HEK293 (cell line): ENCODE results near the gene MGLL.

ENCODE experiments used
- CTCF ChIA-PET: fragments of 350-600 bp; formaldehyde crosslinking; extraction: SDS; loops from one replicate; lab custom pipeline; 2021; ENCODE audit warnings: antibody characterized with exemption; lab: Yijun Ruan, JAX
- POLR2A ChIA-PET: fragments of 300-600 bp; formaldehyde crosslinking; extraction: SDS; loops from one replicate; lab custom pipeline; 2020; ENCODE audit warnings: antibody characterized with exemption, inconsistent platforms; lab: Yijun Ruan, JAX
- H3K27ac ChIP-seq: fragments of 200-500 bp; sonication (Bioruptor generic); 2 replicates; pipeline ENCODE4 v1.5.1; 2014; ENCODE audit warnings: low read depth, low read length, control low read depth, inconsistent platforms; ENCODE audit errors: extremely low read depth
- H3K36me3 ChIP-seq, 2 experiments: fragments of 200-500 bp in 1 of 2; sonication (Bioruptor generic) in 1 of 2; 1 replicate in 1 of 2; 2 replicates in 1 of 2; pipeline ENCODE4 v1.5.1; 2014 to 2017; ENCODE audit warnings: inconsistent platforms in 2 of 2, low read length in 2 of 2; ENCODE audit not compliant: control insufficient read depth in 2 of 2, insufficient read depth in 1 of 2
- H3K4me1 ChIP-seq: fragments of 200-500 bp; sonication (Bioruptor generic); 2 replicates; pipeline ENCODE4 v1.5.1; 2014; ENCODE audit warnings: mild to moderate bottlenecking, low read length, inconsistent platforms; ENCODE audit not compliant: control insufficient read depth, insufficient read depth
- H3K4me3 ChIP-seq: 2 replicates; pipeline ENCODE4 v1.5.1; 2011; ENCODE audit warnings: low read depth, mild to moderate bottlenecking, control low read depth, low read length, moderate library complexity
- H3K9me3 ChIP-seq: fragments of 200-500 bp; sonication (Bioruptor generic); 2 replicates; pipeline ENCODE4 v1.5.1; 2014; ENCODE audit warnings: low read depth, low read length, inconsistent platforms; ENCODE audit not compliant: control insufficient read depth, insufficient read depth
- BCL6B ChIP-seq: fragments of 450-650 bp; formaldehyde crosslinking; IDR thresholded peaks from 2 replicates; pipeline ENCODE4 v1.5.1; 2017; ENCODE audit warnings: missing biosample characterization, missing genetic modification characterization
- GLIS1 ChIP-seq: fragments of 450-650 bp; formaldehyde crosslinking; IDR thresholded peaks from 2 replicates; pipeline ENCODE4 v1.5.1; 2016; ENCODE audit warnings: missing biosample characterization, missing genetic modification characterization
- HOXA7 ChIP-seq: sonication (generic); formaldehyde crosslinking; IDR thresholded peaks from 2 replicates; pipeline ENCODE4 v1.8.1; 2022; ENCODE audit warnings: missing genetic modification reagents, borderline replicate concordance
- OVOL3 ChIP-seq: fragments of 450-650 bp; formaldehyde crosslinking; IDR thresholded peaks from 2 replicates; pipeline ENCODE4 v1.5.1; 2016; ENCODE audit warnings: missing biosample characterization, missing genetic modification characterization
- SP7 ChIP-seq: fragments of 450-650 bp; formaldehyde crosslinking; IDR thresholded peaks from 2 replicates; pipeline ENCODE4 v1.5.1; 2016; ENCODE audit warnings: missing biosample characterization, missing genetic modification characterization
- ZBTB21 ChIP-seq: fragments of 450-650 bp; formaldehyde crosslinking; IDR thresholded peaks from 2 replicates; pipeline ENCODE4 v1.5.1; 2017; ENCODE audit warnings: missing biosample characterization, missing genetic modification characterization
- ZBTB8A ChIP-seq: fragments of 450-650 bp; formaldehyde crosslinking; IDR thresholded peaks from 2 replicates; pipeline ENCODE4 v1.5.1; 2016; ENCODE audit warnings: missing biosample characterization, missing genetic modification characterization
- ZFP69B ChIP-seq: fragments of 450-650 bp; formaldehyde crosslinking; IDR thresholded peaks from 2 replicates; pipeline ENCODE4 v1.5.1; 2016; ENCODE audit warnings: missing biosample characterization, missing genetic modification characterization
- ZIC2 ChIP-seq: fragments of 450-650 bp; formaldehyde crosslinking; IDR thresholded peaks from 2 replicates; pipeline ENCODE4 v1.5.1; 2016; ENCODE audit warnings: missing biosample characterization, missing genetic modification characterization
- ZNF202 ChIP-seq: fragments of 450-650 bp; formaldehyde crosslinking; IDR thresholded peaks from 2 replicates; pipeline ENCODE4 v1.5.1; 2016; ENCODE audit warnings: missing biosample characterization, missing genetic modification characterization, borderline replicate concordance
- ZNF24 ChIP-seq: fragments of 450-650 bp; formaldehyde crosslinking; IDR thresholded peaks from 2 replicates; pipeline ENCODE4 v1.5.1; 2016; ENCODE audit warnings: missing biosample characterization, missing genetic modification characterization
- ZNF324 ChIP-seq: fragments of 450-650 bp; formaldehyde crosslinking; IDR thresholded peaks from 2 replicates; pipeline ENCODE4 v1.5.1; 2016; ENCODE audit warnings: missing biosample characterization, missing genetic modification characterization
- ZNF416 ChIP-seq: fragments of 450-650 bp; formaldehyde crosslinking; IDR thresholded peaks from 2 replicates; pipeline ENCODE4 v1.5.1; 2016; ENCODE audit warnings: missing biosample characterization, missing genetic modification characterization
- ZNF558 ChIP-seq: fragments of 450-650 bp; formaldehyde crosslinking; IDR thresholded peaks from 2 replicates; pipeline ENCODE4 v1.5.1; 2016; ENCODE audit warnings: missing biosample characterization, missing genetic modification characterization
- ZNF596 ChIP-seq: fragments of 450-650 bp; IDR thresholded peaks from 2 replicates; pipeline ENCODE4 v1.5.0; 2018; ENCODE audit warnings: missing biosample characterization, mild to moderate bottlenecking, missing genetic modification characterization, moderate library complexity
- ZNF621 ChIP-seq: fragments of 450-650 bp; formaldehyde crosslinking; IDR thresholded peaks from 2 replicates; pipeline ENCODE4 v1.5.1; 2017; ENCODE audit warnings: missing biosample characterization, missing genetic modification characterization
- ZNF677 ChIP-seq: fragments of 450-650 bp; IDR thresholded peaks from 2 replicates; pipeline ENCODE4 v1.5.0; 2018; ENCODE audit warnings: missing biosample characterization, mild to moderate bottlenecking, missing genetic modification characterization, moderate library complexity
- ZSCAN4 ChIP-seq: fragments of 450-650 bp; formaldehyde crosslinking; IDR thresholded peaks from 2 replicates; pipeline ENCODE4 v1.5.1; 2017; ENCODE audit warnings: missing biosample characterization, missing genetic modification characterization

Gene MGLL

GRCh38 chr3:127726894-127727293 is 95.4 kb downstream of the MGLL start:
- H3K36me3 ChIP-seq = no peaks in the 10 kb centered on the region
- TF ChIP-seq ZSCAN4 (tag by site-specific recombination) = no peak
- TF ChIP-seq OVOL3 (tag by site-specific recombination) = no peak
- no peak for TF ChIP-seq ZNF24 (tag by site-specific recombination)
- TF ChIP-seq ZFP69B (tag by site-specific recombination) = no peak
- TF ChIP-seq BCL6B (tag by site-specific recombination) = no peak
- TF ChIP-seq, all 188 proteins: peak for 0
- no peak overlapping the region for H3K27ac ChIP-seq
- no peaks in the 10 kb centered on the region for H3K4me1 ChIP-seq
- ChIA-PET POLR2A (interaction anchor here (1.0 kb wide), 1 partner anchor 9 kb away, joined by 3 read pairs; no protein-coding TSS in a partner anchor), CTCF (interaction anchor here (0.6 kb wide), 1 partner anchor 689 kb away, joined by 4 read pairs; no protein-coding TSS in a partner anchor)
- no peaks in the 10 kb centered on the region for H3K9me3 ChIP-seq
- no peak overlapping the region for H3K4me3 ChIP-seq

GRCh38 chr3:127723011-127723567 is 99.2 kb downstream of the MGLL start:
- peak; percentile 83 for TF ChIP-seq ZIC2 (tag by site-specific recombination)
- TF ChIP-seq GLIS1 (tag by site-specific recombination) = peak; percentile 82
- no peak for TF ChIP-seq ZNF677 (tag by site-specific recombination)
- TF ChIP-seq, all 188 proteins: peak for 2
- H3K9me3 ChIP-seq = no peaks in the 10 kb centered on the region
- H3K4me1 ChIP-seq = no peaks in the 10 kb centered on the region
- H3K36me3 ChIP-seq = no peaks in the 10 kb centered on the region
- ChIA-PET POLR2A (no interaction called here), CTCF (no interaction called here)
- H3K27ac ChIP-seq = no peak overlapping the region
- no peak overlapping the region for H3K4me3 ChIP-seq

GRCh38 chr3:127722091-127722784 is 100.1 kb downstream of the MGLL start:
- H3K4me1 ChIP-seq = no peaks in the 10 kb centered on the region
- no peak overlapping the region for H3K4me3 ChIP-seq
- H3K36me3 ChIP-seq = no peaks in the 10 kb centered on the region
- no peaks in the 10 kb centered on the region for H3K9me3 ChIP-seq
- ChIA-PET POLR2A (no interaction called here), CTCF (interaction anchor here (0.7 kb wide), 1 partner anchor 14 kb away, joined by 4 read pairs; no protein-coding TSS in a partner anchor)
- no peak overlapping the region for H3K27ac ChIP-seq
- TF ChIP-seq ZNF621 (tag by site-specific recombination) = no peak
- no peak for TF ChIP-seq SP7 (tag by site-specific recombination)
- TF ChIP-seq ZNF202 (tag by site-specific recombination) = no peak
- TF ChIP-seq BCL6B (tag by site-specific recombination) = no peak
- TF ChIP-seq ZBTB8A (tag by site-specific recombination) = no peak
- no peak for TF ChIP-seq ZBTB21
- no peak for TF ChIP-seq ZNF324 (tag by site-specific recombination)
- TF ChIP-seq ZNF416 (tag by site-specific recombination) = no peak
- TF ChIP-seq HOXA7 (CRISPR knock-in tag) = no peak
- TF ChIP-seq ZNF596 (tag by site-specific recombination) = no peak
- no peak for TF ChIP-seq ZNF558
